Skeletal muscle cell (primary cell): ENCODE measurements around the gene TRPC4AP.

Experiments
- DNase-seq: peaks from one replicate; pipeline ENCODE4 v3.0.0-alpha.2; 2010; ENCODE audit warnings: low read depth
- H3K4me3 ChIP-seq: 2 replicates; pipeline ENCODE4 v1.5.1; 2011; ENCODE audit warnings: low read depth, mild to moderate bottlenecking, control low read depth, low read length, moderate library complexity

TRPC4AP gene

DNA sequence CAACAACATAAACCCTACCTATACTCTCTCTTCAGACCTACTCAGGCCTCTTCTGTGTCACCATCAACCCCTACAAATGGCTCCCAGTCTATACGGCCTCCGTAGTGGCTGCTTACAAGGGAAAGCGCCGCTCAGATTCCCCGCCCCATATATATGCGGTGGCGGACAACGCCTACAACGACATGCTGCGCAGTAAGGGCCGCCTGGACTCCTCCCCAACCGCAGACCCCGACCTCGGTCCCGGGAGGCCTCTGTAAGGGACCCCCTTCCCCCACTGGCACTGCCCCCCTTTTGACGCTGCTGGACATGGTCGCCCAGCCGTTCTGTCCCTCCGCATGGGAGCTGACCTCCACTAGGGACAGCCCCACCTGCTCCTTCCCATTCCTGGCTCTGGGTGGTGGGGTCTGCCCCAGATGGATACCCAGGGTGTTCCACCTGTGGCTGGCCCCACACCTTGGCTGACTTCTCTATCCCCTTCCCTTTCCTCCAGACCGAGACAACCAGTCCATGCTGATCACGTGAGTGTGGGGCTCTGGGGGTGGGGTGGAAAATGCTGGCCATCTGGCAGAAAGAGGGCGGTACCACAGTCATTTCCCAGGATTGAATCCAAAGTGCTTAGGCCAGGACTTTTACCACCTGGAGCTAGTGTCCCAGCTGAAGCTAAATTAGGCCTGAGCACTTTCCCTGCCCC is 111.9 kb downstream of the TRPC4AP start:
- no peak for DNase-seq
- no peak overlapping the region for H3K4me3 ChIP-seq

DNA sequence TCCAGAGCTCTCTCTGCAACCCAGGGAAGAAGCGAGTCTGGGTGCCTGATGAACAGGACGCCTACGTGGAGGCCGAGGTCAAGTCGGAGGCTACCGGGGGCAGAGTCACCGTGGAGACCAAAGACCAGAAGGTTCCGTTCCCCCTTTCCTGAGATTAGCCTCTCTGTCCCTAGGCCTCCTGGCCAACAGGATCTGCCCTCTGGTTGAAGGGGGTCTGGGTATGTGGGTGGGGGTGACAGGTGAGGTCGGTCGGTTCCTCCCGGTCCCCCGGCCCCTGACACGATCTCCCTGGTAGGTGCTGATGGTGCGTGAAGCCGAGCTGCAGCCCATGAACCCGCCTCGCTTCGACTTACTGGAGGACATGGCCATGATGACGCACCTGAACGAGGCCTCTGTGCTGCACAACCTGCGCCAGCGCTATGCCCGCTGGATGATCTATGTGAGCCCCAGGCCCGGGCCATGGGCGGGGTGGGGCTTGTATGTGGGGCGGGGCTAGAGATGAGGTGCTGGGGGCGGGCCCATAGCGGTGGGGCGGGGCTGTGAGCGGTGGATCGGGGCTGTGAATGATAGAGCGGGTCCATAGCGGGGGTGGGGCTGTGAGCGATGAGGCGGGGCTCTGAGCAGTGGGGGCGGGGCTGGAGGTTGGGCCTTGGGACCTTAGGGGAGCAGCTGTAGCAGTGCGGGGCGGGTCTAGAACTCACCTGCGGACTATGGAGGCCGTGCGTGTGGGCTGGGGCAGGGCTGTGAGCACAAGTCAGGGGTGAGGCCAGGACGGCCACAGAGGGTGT is 113.0 kb downstream of the TRPC4AP start:
- DNase-seq, result no peak
- no peak overlapping the region for H3K4me3 ChIP-seq

DNA sequence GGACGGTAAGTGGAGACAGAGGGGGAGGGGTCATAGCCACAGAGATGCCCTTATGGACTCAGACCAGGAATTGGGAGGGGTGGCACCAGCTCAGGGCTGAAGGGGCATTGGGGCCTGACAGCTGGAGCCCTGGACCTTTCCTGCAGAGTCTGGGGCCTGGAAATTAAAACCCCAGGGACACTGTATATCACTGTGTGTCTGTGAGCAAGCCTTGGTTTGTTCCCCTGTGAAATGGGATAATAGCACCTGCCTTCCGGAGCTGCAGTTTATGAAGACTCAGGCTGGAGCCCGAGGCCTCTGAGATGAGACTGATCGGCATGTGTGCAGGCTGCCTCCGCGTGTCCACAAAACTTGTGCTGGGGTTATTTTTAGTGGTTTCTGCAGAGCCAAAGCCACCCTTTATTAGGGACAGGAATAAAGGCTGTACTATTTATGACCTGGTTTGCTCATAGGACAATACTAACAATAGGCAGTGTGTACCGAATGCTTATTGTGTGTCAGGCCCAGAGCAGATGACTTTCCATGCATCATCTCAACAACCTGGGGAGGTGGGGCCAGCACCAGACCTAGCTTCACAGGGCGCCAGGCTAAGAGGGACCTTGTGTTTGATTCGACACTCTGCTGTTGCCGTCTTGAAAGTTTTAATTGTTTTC is 114.4 kb downstream of the TRPC4AP start:
- DNase-seq, result no peak
- no peak overlapping the region for H3K4me3 ChIP-seq

DNA sequence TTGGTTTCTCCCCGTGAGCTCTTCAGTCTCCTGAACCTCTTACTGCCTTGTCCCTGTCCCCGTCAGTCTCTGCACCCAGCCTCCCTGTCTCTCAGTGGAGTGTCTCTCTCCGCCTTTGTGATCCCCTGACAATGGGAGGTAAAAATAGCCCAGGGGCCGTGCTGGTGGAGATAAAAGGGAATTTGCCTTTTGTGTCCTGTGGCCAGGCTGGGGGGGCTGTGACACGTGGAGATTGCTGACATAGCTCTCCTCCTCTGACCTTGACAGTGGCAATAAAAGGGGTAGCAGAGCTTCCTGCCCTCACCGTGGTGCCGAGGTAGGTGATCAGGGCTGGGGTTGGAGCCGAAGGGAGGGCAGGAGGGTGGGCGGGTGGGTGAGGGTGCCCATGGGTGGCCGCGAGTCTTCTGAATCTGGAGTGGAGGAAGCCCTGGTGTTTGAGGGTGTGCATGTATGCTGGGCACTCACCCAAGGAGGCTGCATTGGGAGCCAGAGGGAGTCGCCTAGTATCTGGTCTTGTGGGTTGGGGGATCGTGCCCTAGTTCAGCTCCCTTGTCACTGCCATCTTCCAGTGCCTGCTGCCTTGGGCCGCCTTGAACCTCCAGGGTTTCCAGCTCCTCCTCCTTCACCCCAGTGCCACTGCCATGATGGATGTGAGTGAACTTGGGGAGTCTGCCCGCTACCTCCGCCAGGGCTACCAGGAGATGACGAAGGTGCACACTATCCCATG is 115.1 kb downstream of the TRPC4AP start:
- no peak for DNase-seq
- H3K4me3 ChIP-seq, result no peak overlapping the region

DNA sequence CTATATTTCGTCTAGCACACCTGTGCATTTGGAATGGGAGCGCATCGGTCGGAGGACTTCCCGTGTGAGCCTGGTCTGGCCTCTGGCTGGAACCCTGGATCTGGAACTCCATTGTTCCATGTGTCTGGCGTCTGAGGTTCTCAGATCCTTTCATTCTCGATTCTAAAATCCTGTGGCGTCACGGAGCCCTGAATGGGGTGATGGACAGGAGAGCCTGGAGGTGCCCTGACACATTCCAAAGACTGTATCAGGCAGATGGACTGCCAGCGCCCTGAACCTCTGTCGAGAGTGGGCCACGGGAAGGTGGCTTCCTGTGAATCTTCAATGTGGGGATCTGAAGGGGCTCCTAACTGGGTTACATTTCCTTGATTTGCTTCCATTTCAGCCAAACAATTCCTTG is 116.3 kb downstream of the TRPC4AP start:
- DNase-seq, result no peak
- no peak overlapping the region for H3K4me3 ChIP-seq

DNA sequence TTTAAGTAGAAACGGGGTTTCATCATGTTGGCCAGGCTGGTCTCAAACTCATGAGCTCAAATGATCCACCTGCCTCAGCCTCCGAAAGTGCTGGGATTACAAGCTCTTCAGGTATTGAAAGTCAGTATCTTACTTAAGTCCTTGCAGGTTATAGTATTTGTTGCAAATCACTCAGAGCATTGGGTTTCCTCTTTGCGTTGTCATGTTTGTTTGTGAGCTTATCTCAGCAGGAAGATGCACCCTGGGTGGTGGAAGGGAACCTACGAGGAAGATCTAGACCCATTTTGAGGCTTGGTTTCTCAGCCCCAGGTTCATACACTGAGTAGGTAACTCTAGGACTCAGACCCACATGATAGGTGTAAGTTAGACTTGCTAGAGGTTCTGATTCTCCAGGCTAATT is 118.4 kb downstream of the TRPC4AP start:
- DNase-seq, result no peak
- no peak overlapping the region for H3K4me3 ChIP-seq

DNA sequence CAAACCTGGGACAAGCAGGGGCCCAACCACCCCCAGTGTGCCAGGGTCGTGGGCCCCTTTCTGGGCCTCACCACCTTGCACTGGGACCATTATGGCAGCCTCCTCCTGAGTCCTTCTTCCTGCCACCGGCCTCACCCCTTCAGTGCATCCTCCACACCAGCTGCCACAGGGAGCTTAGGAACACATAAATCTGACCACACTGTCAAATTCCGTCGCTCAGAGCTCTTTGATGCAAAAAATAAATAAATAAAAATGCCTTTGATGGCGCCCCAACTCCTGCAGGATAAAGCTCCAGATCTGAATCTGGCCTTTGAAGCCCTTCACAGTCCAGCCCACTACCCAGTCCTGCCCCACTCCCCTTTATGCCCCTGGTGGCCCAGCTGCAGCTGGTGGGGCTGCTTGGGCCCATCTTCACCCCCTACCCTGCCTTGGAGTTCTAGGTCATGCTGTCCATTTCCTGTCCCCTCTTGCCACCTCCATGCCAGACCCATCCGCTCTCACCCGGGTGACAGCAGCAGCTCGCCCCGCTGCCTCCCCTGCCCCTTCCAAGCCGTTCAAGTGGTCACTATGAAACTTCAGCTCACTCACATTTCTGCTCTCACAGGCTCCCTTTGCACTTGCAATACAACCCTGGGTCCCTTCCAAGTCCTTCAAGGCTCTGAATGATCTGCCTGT is 120.9 kb downstream of the TRPC4AP start:
- DNase-seq, result no peak
- no peak overlapping the region for H3K4me3 ChIP-seq

DNA sequence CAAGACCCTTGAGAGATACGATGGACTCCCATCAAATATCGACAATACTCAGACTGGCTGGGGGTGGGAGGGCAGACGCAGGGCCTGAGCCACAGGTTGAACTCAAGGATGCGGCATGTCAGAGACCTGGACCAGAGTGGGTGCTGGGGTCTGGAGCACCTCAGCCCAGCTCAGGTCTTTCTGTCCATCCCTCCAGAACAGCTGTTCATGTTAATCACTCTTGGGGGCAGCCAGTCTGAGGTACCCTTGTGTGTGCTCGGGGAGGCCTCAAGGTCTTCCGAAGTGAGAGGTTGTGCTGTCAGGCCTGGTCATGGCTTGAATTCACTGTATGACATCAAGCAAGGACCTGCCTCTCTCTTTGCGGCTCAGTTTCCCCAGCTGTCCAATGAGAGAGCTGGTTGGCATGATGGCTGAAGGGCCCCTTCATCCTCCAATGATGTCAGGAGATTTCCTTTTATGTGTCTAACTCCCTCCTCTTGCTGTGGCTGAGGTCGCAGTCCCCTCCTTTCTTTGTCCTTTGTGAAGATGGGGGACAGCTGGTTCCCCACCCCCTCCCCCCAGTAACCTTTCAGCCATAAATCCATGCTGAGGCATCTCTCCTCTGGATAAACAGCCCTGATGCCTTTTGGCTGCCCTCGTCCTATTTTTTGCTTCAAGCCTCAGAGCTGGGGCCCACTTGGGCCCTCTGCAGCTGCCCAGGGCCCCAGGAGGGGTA is 121.6 kb downstream of the TRPC4AP start:
- no peak for DNase-seq
- H3K4me3 ChIP-seq, result no peak overlapping the region

DNA sequence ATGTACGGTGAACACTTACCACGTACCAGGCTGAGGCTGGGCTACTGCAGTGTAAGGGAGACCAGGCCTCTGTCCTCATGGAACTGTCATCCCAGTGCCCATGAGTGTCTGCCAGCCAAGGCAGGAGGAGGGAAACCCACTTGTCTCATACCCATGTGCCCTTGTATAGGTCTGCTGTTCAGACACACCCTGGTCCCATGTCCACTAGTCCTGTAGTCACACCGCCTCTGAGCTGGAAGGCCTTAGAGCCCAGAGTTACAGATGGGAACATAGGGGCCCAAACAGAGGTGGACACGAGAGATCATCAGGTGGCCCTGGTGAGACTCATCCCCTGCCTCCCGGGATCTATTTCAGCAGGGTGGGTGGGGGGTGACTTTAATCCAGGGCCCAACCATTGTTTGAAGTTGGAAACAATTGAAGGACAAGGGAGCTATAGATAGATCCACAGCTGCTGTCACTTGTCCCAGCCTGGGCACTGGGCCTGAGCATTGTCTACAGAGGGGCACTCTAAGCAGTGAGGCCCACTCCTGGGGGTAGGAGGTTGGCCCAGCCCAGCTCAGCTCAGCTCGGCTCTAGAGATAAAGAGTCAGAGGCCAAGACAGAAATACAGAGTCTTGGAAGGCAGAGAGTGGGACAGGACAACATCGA is 122.3 kb downstream of the TRPC4AP start:
- no peak for DNase-seq
- no peak overlapping the region for H3K4me3 ChIP-seq

DNA sequence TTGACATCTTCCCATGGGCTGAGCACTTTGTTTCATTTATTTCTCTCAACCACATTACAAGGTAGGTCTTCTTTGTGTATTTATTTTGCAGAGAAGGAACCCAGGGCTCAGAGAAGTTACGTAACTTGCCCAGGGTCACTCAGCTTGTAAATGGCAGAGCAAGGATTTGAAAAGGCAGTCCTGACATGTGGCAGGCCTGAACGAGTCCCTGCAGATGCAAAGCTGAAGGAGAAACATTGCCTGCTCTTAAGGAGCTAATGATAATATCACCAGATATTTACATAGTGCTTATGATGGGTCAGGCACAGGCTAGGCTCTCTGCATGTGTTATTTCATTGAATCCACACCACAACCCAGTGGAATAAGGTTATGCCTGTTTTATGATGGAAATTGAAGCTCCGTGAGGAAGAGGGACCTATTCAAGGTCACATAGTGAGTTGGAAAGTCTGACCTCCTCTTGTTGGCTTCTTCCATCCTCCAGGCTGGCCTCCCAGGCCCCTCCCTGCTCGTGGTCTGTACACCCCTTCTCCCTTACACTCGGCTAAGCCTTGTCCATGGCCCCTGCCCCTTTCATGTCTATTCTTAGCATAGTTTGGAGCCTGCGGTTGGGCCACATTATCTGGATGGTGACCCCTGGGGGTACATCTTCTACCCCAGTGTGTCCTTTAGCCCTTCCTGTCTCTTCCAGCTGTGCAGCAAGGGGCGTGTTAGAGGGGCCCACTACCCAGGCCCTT is 124.4 kb downstream of the TRPC4AP start:
- no peak for DNase-seq
- H3K4me3 ChIP-seq, result no peak overlapping the region

DNA sequence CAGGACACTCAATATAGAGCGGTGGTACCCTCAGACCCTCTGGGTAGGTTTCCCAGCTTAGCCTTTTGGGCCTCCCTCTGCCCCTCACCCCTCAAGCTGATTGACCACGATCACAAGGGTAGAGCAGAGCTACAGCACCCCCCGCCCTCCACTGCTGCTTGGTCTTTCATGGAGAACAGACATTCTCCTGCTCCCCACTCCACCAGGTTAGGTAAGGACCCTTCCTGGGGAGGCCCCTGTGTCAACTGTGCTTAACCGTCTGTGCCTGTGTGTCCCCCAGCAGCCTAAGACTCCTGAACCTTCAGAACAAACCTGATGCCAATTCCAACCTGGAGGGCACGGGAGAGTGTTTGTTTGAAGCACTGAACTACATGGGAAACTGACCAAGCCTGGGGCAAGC is 125.2 kb downstream of the TRPC4AP start:
- H3K4me3 ChIP-seq, result no peak overlapping the region
- DNase-seq, result no peak

DNA sequence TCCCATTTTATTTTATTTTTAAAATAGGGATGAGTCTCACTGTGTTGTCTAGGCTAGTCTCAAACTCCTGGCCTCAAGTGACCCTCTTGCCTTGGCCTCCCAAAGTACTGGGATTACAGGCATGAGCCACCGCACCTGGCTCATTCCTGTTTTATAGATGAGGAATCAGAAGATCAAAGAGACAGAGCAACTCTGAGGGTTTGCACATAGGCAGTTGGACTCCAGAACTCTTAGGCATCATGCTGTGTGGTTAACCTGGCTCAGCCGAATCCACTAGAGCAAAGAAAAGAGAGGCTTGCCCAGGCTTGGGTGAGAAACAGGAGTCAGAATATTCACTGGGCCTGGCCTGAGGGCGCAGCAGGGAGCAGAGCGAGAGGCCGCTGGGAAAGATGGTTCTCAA is 127.6 kb downstream of the TRPC4AP start:
- no peak for DNase-seq
- H3K4me3 ChIP-seq, result no peak overlapping the region

DNA sequence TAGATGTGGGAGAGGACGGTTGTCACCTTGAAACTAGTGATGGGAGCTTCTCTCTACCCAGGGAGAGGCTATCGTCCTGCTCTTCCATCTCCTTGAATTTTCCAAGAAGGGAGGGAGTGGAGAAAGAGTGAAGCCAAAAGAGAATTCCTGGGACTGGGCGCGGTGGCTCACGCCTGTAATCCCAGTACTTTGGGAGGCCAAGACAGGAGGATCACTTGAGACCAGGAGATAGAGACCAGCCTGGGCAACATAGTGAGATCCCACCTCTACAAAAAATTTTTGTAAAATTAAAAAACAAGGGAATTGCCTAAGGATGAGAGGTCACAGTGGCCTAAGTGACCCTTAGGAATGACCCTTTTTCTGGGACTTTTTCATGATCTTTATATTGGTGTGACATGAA is 128.1 kb downstream of the TRPC4AP start:
- no peak overlapping the region for H3K4me3 ChIP-seq
- DNase-seq, result no peak

DNA sequence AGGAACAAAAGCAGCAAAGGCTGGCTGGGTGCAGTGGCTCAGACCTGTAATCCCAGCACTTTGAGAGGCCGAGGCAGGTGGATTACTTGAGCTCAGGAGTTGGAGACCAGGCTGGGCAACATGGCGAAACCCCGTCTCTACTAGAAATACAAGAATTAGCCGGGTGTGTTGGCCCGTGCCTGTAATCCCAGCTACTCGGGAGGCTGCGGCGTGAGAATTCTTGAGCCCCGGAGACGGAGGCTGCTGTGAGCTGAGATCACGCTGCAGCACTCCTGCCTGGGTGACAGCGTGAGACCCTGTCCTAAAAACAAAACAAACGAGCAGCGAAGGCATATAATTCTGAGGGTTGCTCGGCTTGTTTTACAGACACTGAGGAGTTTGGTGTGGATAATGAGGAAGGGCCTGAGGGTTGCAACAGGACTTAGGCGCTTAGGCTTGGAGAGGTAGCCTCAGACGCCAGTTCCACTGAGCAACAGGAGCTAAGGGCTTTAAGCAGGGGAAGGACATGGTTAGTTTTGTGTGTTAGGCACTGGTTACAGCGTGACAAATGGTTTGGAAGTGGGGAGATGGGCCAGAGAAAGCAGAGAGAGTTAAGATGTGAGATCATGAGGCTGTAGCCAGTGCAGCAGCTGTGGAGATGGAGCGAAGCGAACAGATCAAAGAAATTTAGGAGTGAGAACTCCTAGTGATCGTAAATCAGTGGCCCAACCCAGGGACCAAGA is 135.7 kb downstream of the TRPC4AP start:
- DNase-seq, result no peak
- H3K4me3 ChIP-seq, result no peak overlapping the region

DNA sequence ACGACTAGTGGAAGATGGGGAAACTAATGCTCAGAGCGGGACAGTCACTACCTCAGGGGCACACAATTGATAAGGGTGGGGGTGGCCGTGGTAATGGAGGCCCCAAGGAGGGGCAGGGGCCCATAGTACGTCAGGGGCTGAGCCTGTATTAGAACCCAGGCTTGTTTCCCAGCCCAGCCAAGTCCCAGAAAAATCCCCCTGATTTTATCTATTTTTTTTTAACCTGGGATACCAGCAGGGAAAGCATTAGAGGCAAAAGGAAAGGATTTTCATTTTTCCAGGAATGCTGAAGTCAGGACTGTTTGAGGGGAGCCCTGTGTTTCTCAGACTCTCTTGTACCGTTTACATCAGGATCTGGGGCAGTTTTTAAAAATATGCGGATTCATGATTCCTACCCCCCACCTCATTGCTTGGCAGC is 136.6 kb downstream of the TRPC4AP start:
- no peak for DNase-seq
- peak overlapping the region; percentile 70 for H3K4me3 ChIP-seq

DNA sequence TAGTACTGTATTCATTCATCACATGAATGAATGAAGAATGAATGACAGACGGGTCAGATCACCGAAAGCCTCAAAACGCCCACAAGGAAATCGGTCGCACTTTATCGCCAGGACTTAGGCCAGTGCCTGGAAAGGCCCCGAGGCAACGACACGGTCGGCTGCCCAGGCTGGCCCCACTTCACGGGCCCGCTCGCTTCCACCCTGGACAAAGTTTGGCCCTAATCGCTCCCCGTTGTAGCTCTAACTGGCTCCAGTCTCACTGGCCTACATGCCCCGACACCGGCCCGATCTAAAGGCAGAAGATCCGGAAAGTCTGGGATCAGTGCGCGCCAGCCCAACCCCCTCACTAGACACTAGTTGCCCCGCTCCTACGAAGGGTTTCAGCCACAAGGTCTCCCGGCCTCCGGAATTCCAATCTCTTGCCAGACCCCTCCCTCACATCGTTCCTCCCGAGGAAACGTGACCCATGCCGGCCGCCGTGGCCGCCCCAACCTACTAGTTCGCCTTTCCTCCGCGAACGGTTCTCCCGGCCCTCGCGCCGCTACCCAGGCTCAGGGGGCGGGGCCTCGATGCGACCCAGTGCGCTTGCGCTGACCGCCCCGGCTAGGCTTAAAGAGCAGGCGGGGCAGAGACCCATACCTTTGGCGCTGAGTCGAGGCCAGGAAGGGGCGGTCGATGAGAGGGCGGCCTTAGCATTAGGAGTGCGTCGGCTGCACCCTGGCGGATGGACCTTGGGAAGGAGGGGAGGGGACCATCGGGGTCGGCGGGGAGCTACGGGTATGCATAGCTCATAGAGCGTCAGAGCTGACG is 137.2 kb downstream of the TRPC4AP start, which contains the start of the genes GSS and MYH7B:
Gene GSS (minus strand): TSS at position 576 of the 810 bp plus-strand sequence. CDS start 3,954 bp downstream, outside the sequence.
Gene MYH7B (plus strand): TSS at position 638 of the 810 bp plus-strand sequence. CDS start 22,138 bp downstream, outside the sequence.
- peak within 1 kb of the TSS; percentile 70 for H3K4me3 ChIP-seq
- DNase-seq, result peak; percentile 82
